Suppressor macrophage treated with lipopolysaccharide for 1 hour (primary cell): ENCODE data around the gene CHCHD3.

Experiments used
- DNase-seq, 3 donors: peaks; one replicate each; pipeline ENCODE4 v3.0.0-alpha.2; 2020 to 2022

CHCHD3 gene

DNA sequence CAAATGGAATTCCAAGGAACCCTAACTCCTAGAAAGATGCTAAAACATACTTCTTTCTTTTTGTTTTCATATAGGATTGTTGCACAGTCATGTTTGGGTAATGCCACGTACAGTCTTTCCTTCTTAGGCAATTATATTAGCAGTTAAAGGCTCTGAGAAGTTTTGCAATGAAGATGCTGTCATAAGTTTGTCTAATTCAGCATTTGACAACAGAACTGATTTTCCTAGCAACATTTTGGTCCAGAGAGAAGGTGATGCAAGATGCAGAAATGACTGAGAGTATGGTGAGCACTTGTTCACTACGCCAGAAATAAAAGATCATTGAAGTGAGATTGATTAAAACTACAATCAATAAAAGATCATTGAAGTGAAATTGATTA lies 321.7 kb downstream of the CHCHD3 start:
- DNase-seq = peak in 2 of 3 donors; percentile 27 to 46

DNA sequence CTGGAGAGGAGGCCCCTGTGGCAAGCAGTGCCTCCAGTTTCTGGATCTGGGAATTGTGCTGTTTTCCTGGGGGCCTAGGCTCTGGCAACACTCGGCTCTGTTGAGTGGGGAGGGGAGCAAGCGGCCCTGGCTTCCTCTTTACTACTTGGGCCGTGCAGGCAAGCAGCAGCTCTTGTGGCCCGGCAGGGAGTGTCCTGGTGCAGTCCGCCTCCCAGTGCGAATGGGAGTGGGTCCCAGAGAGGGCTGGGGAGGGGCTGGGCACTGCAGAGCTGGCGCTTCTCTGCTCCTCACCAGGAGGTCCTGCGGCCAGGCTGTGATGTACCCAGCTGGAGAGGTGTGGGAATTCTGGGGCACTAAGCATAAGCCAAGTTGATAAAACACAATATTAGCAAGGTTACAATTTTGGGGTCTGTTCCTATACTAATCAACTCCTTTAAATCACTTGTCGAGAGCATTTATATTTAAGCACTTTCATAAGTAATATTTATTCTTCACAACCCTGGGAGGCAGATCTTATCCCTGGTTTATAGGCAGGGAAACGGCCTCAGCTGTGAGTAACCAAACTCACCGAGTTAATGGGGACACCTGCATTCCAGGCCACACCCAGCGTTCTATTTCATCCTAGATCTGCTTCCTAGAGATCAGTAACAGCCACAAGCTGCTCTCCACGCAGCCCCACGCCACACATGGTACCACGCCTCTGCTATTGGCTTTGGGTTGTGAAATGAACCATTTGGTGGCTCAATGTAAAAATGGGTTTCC lies 322.2 kb downstream of the CHCHD3 start:
- no peak for DNase-seq

DNA sequence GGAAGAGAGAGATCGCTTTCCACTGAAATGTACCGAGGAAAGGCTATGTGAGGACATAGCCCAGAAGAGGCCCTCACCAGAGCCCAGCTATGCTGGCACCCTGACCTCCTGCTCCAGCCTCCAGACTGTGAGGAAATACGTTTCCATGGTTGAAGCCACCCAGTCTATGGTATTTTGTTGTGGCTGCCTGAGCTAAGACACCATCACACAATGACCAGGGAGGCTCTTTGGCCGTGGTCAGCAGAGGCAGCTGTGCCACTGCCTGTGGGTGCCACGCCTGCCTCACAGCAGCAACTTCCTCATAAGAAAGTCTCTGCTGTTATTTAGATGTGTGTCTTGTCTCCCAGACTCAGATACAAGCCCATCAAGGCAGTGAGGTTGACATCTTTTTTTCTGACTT lies 322.9 kb downstream of the CHCHD3 start:
- peak in 1 of 3 donors; percentile 13 for DNase-seq

DNA sequence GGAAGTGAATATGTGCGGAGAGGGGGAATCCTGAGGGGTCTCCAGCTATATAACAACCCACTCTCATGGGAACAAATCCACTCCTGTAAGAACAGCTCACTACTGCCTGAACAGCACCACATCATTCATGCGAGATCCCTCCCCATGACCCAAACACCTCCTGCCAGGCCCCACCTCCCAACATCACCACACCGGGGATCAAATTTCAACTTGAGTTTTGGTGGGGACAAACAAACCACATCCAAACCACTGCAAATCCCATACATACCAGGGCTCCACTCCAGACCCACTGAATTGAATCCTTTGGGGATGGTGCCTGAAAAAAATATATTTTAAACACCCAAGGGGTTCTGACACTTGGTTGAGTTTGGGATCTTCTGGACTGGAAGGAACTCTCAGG lies 324.1 kb downstream of the CHCHD3 start:
- DNase-seq = no peak

DNA sequence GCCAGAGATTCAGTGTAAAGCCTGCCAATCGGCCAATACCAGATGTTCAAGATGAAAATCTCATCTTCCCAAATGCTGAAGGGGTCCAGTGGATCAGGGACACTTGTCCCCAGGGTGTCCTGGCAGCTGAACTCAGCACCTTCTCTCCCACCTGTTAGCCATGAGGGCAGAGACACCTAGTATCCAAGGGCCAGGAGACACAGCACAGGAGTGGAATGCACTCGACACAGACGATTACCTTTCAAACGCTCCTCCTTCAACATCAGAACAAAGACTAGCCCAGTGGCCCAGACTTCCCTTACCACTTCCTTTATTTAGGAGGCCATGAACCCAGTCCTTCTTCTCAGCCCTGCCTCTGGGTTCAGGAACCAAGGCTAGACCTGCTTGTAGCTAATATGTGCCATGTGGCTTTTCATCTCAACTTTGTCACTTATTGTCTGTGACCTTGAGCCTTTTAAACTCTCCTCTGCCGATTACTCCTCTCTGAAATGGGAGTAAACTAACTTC lies 325.4 kb downstream of the CHCHD3 start:
- no peak for DNase-seq

DNA sequence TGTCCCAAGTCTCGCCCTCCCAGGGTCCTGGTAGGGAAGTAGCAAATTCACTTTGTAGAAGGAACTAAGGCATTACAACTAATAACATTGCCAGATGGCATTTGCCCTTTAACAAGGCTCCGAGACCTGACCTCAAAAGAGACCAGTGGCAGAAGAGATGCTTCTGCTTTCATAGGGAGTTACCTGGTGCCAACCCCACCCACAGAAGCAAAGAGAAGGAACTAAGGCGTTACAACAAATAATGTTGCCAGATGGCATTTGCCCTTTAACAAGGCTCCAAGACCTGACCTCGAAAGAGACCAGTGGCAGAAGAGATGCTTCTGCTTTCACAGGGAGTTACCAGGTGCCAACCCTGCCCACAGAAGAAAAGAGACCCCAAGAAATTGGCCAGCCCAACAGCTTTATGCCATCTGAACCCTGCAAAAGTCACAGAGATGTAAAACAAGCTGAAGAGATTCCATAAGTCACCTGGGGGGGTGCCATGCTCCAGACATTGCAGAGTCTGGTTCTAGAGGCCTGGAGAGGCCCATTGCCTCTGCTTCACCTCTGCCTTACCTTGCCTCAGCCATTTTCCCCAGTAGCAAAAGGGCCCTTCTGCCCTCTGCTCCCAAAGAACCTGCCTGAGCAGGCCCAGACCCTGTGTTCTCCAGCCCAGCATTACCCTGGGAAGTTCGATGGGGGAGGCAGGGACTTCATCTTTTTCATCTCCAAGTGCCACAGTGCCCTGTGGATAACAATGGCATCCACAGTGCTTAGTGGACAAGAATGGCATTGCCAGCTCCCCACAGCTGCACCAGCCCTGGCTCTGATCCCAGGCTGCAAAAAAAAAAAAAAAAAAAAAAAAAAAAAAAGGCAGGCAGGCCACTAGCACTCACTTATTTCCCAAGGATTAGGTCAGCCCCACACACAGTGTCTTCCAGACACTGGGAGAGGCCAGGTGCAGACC lies 326.1 kb downstream of the CHCHD3 start:
- DNase-seq = no peak

DNA sequence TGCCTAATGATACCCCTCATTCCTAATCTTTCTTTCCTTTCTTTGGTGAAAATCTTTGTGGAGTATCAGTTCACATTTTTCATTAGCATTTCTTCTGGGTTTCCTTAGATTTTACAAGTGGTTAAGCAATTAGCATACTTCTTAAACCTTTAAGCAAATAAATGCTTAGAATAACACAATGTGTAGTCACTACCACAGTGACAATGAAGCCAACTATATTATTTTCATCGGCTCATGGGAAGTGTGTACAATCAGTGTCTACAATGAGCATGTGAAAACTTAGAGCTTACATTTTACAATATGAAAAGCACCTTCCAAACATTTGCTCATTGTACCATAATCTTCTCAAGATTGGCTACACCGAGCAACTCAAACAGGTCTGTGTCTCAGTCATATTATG lies 329.5 kb downstream of the CHCHD3 start:
- no peak for DNase-seq

DNA sequence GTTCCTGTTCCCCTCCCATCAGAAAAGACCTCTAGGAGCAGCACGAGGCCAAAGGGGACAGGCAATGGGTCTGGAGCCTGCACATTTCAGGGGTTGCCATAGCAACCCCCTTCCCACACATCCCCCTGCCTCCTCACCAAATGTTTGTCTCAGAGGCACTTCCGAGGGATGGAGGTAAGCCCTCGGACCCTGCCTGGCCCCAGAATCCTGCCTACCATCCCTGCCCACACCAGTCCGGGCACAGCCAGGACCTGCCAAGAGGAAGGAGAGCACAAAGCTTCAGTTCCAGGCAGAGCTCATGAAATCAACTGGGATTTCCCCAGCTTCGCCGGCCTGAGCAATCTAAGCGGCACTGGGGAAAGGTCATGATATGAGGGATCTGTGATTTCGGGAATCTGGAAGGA lies 330.6 kb downstream of the CHCHD3 start:
- no peak for DNase-seq

DNA sequence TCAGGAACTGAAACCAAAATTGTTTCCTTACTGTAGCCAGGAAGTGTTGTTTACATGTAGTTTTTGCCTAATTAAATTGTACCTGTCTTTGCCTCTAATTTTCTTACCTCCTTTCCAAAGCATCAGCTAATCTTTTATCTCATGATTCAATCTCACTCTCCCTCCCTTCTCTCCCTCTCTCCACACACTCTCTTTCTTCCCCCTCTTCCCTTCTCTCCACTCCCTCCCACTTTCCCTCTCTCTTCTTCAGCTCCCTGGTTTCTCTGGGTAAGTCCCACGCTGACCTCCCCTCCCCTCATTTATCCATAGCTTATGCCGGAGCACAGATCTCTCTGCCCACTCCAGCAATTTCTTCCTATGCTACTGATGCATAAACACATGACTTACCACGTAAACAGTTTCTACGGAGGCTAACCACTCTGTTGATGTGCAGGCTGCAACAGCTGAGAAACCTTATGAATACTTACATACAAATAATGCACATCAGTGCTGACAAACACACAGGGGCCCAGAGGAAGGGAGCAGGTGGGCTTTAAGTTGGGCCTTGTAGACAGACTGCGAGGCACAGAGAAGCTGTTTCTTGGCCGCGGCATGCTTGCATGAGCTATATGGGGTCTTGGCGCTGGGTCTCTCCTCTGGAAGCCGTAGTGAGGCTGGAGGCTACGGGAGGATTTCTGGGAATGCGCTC lies 331.2 kb downstream of the CHCHD3 start:
- no peak for DNase-seq

DNA sequence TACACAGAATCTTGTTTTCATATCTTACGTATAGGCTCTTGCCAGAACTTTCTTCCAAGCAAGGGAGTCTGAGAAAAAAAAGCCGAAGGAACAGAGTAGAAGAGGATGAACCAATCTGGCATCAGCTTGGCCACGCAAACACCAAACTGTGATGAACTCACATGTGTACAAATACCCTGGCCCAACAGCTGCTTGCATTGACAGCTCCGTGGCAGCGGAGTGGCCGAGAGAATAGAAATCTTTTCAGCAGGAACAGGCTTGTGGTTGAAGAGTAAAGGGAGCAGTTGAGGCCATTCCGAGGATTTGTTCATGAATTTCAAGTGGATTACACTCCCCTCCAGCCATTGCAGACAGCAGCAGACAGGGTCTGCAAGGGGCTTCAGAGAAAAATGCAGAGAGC lies 331.8 kb downstream of the CHCHD3 start:
- no peak for DNase-seq

DNA sequence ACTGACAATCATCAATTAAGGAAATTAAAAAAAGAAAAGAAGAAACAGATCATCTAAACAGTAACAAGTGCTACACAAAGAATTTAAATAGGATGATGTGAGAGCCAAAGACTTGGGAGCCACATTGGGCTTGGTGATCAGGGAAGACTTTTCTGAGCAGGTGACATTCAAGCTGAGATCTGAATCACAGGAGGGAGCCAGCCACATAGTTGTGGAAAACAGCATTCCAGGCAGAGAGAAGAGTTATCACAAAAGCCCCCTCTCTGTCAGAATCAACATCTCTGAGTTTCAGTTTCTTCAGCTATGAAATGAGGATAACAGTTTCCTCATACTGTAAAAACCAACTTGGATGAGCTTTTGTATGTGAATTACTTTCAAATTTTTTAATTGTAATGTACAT lies 336.4 kb downstream of the CHCHD3 start:
- DNase-seq = no peak

DNA sequence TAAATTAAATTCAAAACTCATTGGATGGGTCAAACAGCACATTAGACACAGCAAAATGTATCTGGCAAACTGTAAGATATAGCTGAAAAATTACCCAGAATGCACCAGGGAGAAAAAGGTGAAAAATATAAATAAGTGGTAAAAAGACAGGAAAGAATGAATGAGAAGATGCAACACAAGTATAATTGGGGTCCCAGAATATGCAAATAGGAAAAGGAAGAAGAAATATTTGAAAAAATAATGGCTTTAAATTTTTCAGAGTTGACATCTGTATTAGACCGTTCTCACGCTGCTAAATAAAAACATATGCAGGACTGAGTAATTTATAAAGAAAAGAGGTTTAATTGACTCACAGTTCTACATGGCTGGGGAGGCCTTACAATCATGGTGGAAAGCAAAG lies 337.9 kb downstream of the CHCHD3 start:
- no peak for DNase-seq

DNA sequence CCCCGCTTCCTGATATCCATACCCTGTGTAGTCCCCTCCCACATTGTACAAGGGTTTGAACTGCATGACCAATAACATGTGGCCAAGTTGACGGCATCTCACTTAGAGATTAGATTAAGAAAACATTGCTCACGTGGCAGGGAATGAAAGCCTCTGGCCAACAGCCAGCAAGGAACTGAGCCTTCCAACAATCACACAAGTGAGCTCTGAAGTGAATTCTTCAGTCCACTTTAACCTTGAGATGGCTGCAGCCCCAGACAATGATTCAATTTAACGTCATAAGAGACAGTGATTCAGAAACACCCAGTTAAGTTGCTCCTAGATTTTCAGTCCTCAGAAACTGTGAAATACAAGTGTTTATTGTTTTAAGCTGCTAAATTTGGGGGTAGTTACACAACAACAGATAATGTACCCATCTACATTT lies 339.7 kb downstream of the CHCHD3 start:
- no peak for DNase-seq

DNA sequence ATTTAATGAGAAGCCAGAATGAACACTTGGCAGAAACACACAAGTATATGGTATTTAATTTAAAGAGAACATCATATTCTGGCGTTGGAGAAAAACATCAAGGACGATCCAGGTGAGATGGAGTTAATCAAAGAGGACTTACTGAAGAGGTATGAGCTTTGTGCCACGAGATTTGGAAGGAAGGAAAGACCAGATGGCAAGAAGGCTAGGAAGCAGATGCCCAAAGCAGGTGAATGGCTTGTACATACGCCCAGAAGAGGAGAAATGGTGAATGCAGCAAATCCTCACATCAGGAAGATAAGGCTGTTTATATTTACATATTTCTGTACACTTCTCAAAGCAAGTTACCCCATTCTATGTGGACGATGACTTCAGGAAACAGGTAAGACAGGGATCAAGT lies 341.7 kb downstream of the CHCHD3 start:
- no peak for DNase-seq

DNA sequence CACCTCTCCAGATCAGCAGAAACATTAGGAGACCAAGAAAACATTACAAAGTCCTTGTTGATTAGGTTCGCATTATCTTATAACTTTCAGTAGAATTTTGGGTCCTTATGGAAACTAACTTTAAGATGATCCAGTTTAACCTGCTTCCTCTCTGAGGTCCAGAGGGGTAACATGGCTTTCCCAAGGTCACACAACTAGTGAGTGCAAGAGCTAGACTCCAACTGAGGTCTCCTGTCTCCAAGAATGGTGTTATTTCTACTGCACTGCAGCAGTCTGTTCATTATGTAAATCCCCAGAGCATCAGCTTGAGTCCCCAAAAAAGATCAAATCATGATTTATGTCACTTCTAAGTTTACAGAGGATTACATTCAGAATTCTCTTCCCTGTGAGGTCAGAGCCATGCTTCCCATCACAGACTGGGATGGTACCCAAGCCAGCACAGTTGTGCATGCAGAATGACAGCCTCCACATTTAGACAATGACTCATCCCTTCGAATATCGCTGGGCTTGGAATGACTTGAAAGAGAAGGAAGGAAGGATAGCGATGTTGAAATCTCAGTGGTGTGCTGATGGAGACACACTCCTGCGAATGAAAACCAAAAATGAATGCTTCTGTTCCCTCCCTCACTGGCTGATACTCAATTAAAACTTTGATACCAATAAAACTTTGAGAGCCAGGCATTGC lies 342.5 kb downstream of the CHCHD3 start:
- DNase-seq = peak; percentile 24 to 37 (median 28)

DNA sequence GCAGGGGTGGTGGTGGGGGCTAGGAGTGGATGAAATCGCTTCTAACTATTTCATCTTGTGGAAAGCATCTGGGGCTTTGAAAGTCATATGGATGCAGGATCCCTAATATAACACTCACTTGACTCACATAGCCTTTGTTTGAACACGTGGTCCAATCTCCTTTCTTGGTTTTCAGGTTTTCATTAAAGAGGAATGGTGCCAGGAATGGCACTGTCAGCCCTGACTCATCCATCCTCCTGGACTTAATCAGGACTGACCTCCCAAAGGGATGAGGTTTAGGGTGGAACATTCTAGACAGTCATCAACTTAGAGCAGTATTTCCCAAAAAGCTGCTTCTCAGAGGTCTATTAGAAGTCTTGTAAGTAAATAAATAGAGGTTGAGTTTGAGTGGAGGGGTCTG lies 343.6 kb downstream of the CHCHD3 start:
- DNase-seq = no peak

DNA sequence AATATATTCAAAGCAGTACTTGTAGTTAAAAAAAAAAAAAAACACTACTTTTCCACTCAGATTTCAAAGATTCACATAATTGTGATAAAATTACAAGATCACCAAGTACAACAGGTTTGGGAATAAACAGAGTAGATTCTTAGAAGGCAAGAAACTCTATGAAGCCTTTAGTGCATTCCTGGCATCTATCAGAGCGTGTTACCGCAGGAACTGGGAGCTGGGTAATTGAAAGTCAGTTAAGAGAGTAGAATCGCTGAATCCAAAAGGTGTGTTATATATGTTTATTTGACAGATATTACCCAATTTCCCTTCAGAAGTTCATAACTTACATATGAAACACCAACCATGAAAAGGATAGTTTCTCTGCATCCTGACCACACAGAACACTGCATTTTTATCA lies 346.4 kb downstream of the CHCHD3 start:
- no peak for DNase-seq
